Measurements from ENCODE around the gene SLC30A3. TPM values are rescaled to one million over a fixed set of nuclear protein-coding genes. Genes with fewer than 3 reads are reported as not detected.

SLC30A3 gene
- total RNA-seq, 1 donor from 2014 or later = 0.16 TPM

DNA sequence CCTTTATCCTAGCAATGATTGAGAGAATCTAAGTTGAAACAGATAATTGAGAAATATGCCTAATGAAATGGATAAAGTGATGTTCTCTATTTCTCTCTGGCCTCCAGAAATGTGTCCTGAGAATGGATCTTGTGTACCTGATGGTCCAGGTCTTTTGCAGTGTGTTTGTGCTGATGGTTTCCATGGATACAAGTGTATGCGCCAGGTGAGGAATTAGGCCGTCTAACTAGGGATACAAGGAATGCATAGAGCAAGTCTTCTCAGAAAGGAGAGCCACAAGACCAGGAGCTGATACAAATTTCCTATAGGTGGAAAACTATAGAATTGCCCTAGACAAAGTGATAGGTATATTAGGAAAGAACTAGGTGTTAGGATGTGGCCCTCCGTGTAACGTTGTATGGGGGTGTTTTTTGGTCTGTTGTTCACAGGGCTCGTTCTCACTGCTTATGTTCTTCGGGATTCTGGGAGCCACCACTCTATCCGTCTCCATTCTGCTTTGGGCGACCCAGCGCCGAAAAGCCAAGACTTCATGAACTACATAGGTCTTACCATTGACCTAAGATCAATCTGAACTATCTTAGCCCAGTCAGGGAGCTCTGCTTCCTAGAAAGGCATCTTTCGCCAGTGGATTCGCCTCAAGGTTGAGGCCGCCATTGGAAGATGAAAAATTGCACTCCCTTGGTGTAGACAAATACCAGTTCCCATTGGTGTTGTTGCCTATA, 46.3 kb downstream of the SLC30A3 start:
- Histone ChIP-seq H4K20me1 (ENCODE audit: insufficient read depth, low read length) (peaks cover 4% of the 10 kb centered on the region), H3K9me3 (ENCODE audit: insufficient read depth, low read depth, low read length) (no peaks in the 10 kb centered on the region), H3K27me3 (ENCODE audit: insufficient read depth, low read length) (no peaks in the 10 kb centered on the region), H3K4me3 (ENCODE audit: insufficient read depth, low read depth, low read length) (peak overlapping the region; percentile 66), H2AFZ (ENCODE audit: low read depth, low read length) (peak overlapping the region; percentile 49), H3K9ac (ENCODE audit: low read length) (peak overlapping the region; percentile 82), H3K36me3 (ENCODE audit: insufficient read depth, low read length) (peaks cover 24% of the 10 kb centered on the region), H3K4me1 (ENCODE audit: insufficient read depth, low read length) (peaks cover 16% of the 10 kb centered on the region), H3K79me2 (ENCODE audit: insufficient read depth, low read length) (peaks cover 46% of the 10 kb centered on the region), H3K27ac (ENCODE audit: low read depth, low read length) (peak overlapping the region; percentile 49), H3K4me2 (ENCODE audit: low read length) (peak overlapping the region; percentile 89)
- FAIRE-seq (no peak), DNase-seq (ENCODE audit: low read depth) (no peak)
- H3K4me3 Mint-ChIP-seq (ENCODE audit: unreplicated experiment) = peak overlapping the region; percentile 87
- peaks cover 21% of the 10 kb centered on the region for H3K4me1 Mint-ChIP-seq (ENCODE audit: low read depth, unreplicated experiment)
- no peaks in the 10 kb centered on the region for H3K9me3 Mint-ChIP-seq (ENCODE audit: unreplicated experiment)
- H3K27me3 Mint-ChIP-seq (ENCODE audit: low read depth, unreplicated experiment) = no peaks in the 10 kb centered on the region
- H3K27ac Mint-ChIP-seq (ENCODE audit: unreplicated experiment) = peak overlapping the region; percentile 71
- H3K36me3 Mint-ChIP-seq (ENCODE audit: low read depth, unreplicated experiment) = peaks cover 11% of the 10 kb centered on the region
- no peak for TF ChIP-seq EZH2 (IDR thresholded peaks at IDR 0.05; ENCODE audit: insufficient read depth, low read length)

DNA sequence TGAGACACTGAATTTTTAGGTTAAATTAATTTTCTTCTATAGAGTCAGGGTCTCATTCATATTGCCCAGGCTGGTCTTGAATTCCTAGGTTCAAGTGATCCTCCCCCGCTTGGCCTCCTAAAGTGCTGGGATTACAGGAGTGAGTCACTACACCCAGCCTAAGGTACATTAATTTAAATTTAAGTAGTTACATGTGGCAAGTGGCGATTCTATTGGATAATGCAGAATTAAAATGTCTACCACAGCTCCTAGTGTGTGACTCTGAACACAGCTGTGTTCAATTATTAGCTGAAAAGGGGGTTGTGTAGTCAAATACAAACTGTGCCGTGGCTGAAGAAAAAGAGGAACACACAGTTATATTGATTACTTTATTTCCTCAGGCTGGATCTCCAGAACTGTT, 47.9 kb downstream of the SLC30A3 start:
- H3K4me1 Mint-ChIP-seq (ENCODE audit: low read depth, unreplicated experiment) = peaks cover 24% of the 10 kb centered on the region

DNA sequence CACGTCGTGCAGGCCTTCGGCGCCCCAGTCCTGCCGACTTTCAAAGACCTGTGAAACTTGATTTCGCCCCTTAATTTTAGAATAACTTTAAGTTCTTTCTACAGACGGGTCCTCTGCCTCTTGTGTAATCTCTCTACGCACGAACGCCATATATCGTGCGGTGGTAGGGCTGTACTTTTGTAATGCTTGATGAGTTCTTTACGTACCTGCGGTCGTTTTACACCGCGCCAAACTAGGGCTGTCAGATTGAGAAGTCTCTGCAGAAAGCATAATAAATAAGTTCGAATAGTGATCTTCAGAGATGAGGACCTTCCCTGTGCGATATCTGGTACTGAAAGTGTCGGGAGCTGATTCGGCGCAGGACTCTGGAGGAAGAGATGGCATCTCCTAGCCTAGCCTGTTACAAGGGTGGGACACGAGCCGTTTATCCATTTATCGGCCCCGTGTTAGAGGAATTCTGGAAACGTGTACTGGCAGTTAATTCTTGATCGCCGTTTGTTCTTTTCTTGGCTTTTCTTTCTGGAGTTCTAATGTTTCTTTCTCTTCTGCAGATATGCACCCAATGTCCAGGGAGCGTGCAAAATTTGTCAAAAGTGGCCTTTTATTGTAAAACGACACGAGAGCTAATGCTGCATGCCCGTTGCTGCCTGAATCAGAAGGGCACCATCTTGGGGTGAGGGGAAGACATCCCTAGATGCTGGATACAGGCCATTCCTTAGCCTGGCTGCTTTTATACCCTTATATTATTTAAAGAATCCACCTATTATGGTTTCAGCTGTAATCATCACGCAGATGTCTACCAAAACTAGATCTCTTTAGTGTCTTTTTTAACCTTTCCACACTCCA, 50.0 kb downstream of the SLC30A3 start:
- peak overlapping the region; percentile 90 for H3K4me2 ChIP-seq (ENCODE audit: low read length)
- no peaks in the 10 kb centered on the region for H4K20me1 ChIP-seq (ENCODE audit: insufficient read depth, low read length)
- H3K79me2 ChIP-seq (ENCODE audit: insufficient read depth, low read length) = peaks cover 27% of the 10 kb centered on the region
- peak overlapping the region; percentile 92 for H3K27ac ChIP-seq (ENCODE audit: low read depth, low read length)
- H2AFZ ChIP-seq (ENCODE audit: low read depth, low read length) = peak overlapping the region; percentile 94
- Mint-ChIP-seq H3K4me3 (ENCODE audit: unreplicated experiment) (peak overlapping the region; percentile 95), H3K4me1 (ENCODE audit: low read depth, unreplicated experiment) (peaks cover 23% of the 10 kb centered on the region), H3K27ac (ENCODE audit: unreplicated experiment) (peak overlapping the region; percentile 99), H3K36me3 (ENCODE audit: low read depth, unreplicated experiment) (peaks cover 10% of the 10 kb centered on the region), H3K9me3 (ENCODE audit: unreplicated experiment) (no peaks in the 10 kb centered on the region), H3K27me3 (ENCODE audit: low read depth, unreplicated experiment) (no peaks in the 10 kb centered on the region)
- DNase-seq (ENCODE audit: low read depth) = peak; percentile 70
- H3K4me3 ChIP-seq (ENCODE audit: insufficient read depth, low read depth, low read length) = peak overlapping the region; percentile 74
- peaks cover 14% of the 10 kb centered on the region for H3K36me3 ChIP-seq (ENCODE audit: insufficient read depth, low read length)
- peaks cover 15% of the 10 kb centered on the region for H3K4me1 ChIP-seq (ENCODE audit: insufficient read depth, low read length)
- no peak for FAIRE-seq
- no peaks in the 10 kb centered on the region for H3K9me3 ChIP-seq (ENCODE audit: insufficient read depth, low read depth, low read length)
- no peaks in the 10 kb centered on the region for H3K27me3 ChIP-seq (ENCODE audit: insufficient read depth, low read length)
- no peak for TF ChIP-seq EZH2 (IDR thresholded peaks at IDR 0.05; ENCODE audit: insufficient read depth, low read length)
- TF ChIP-seq, protein P1, sequence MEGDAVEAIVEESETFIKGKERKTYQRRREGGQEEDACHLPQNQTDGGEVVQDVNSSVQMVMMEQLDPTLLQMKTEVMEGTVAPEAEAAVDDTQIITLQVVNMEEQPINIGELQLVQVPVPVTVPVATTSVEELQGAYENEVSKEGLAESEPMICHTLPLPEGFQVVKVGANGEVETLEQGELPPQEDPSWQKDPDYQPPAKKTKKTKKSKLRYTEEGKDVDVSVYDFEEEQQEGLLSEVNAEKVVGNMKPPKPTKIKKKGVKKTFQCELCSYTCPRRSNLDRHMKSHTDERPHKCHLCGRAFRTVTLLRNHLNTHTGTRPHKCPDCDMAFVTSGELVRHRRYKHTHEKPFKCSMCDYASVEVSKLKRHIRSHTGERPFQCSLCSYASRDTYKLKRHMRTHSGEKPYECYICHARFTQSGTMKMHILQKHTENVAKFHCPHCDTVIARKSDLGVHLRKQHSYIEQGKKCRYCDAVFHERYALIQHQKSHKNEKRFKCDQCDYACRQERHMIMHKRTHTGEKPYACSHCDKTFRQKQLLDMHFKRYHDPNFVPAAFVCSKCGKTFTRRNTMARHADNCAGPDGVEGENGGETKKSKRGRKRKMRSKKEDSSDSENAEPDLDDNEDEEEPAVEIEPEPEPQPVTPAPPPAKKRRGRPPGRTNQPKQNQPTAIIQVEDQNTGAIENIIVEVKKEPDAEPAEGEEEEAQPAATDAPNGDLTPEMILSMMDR (IDR thresholded peaks at IDR 0.05; ENCODE audit: insufficient read depth, low read depth, low read length) = no peak
- H3K9ac ChIP-seq (ENCODE audit: low read length) = peak overlapping the region; percentile 93

More for the DNA sequence above, 47.9 kb downstream of the SLC30A3 start:
- Histone ChIP-seq H4K20me1 (ENCODE audit: insufficient read depth, low read length) (no peaks in the 10 kb centered on the region), H3K4me1 (ENCODE audit: insufficient read depth, low read length) (peaks cover 22% of the 10 kb centered on the region), H2AFZ (ENCODE audit: low read depth, low read length) (no peak overlapping the region), H3K27me3 (ENCODE audit: insufficient read depth, low read length) (no peaks in the 10 kb centered on the region), H3K4me2 (ENCODE audit: low read length) (no peak overlapping the region), H3K9ac (ENCODE audit: low read length) (no peak overlapping the region), H3K36me3 (ENCODE audit: insufficient read depth, low read length) (peaks cover 16% of the 10 kb centered on the region), H3K27ac (ENCODE audit: low read depth, low read length) (no peak overlapping the region), H3K79me2 (ENCODE audit: insufficient read depth, low read length) (peaks cover 48% of the 10 kb centered on the region), H3K4me3 (ENCODE audit: insufficient read depth, low read depth, low read length) (no peak overlapping the region), H3K9me3 (ENCODE audit: insufficient read depth, low read depth, low read length) (no peaks in the 10 kb centered on the region)
- Mint-ChIP-seq H3K27me3 (ENCODE audit: low read depth, unreplicated experiment) (no peaks in the 10 kb centered on the region), H3K9me3 (ENCODE audit: unreplicated experiment) (no peaks in the 10 kb centered on the region), H3K27ac (ENCODE audit: unreplicated experiment) (no peak overlapping the region), H3K36me3 (ENCODE audit: low read depth, unreplicated experiment) (peaks cover 7% of the 10 kb centered on the region), H3K4me3 (ENCODE audit: unreplicated experiment) (no peak overlapping the region)
- DNase-seq (ENCODE audit: low read depth) = no peak
- TF ChIP-seq, protein P1 (IDR thresholded peaks at IDR 0.05; ENCODE audit: insufficient read depth, low read depth, low read length) = no peak
- TF ChIP-seq EZH2 (IDR thresholded peaks at IDR 0.05; ENCODE audit: insufficient read depth, low read length) = no peak
- FAIRE-seq = no peak
